Nephron (organoid): Measurements from ENCODE around the gene PSMD7.

Source experiments
- H3K27ac Mint-ChIP-seq, 3 experiments: 2 replicates each; pipeline ENCODE4 v1.8.0; 2020; ENCODE audit warnings: mixed read lengths in 3 of 3, mild to moderate bottlenecking in 2 of 3, moderate library complexity in 1 of 3
- H3K27me3 Mint-ChIP-seq: 2 replicates; pipeline ENCODE4 v1.8.0; 2021; ENCODE audit warnings: low read depth, mild to moderate bottlenecking, moderate library complexity, mixed read lengths
- H3K36me3 Mint-ChIP-seq: 2 replicates; pipeline ENCODE4 v1.8.0; 2020; ENCODE audit warnings: low read depth, mixed read lengths
- H3K4me1 Mint-ChIP-seq: 2 replicates; pipeline ENCODE4 v1.8.0; 2020; ENCODE audit warnings: mixed read lengths
- H3K4me3 Mint-ChIP-seq, 3 experiments: 2 replicates each; pipeline ENCODE4 v1.8.0; 2020; ENCODE audit warnings: mild to moderate bottlenecking in 3 of 3, mixed read lengths in 3 of 3, moderate library complexity in 2 of 3
- H3K9me3 Mint-ChIP-seq: 2 replicates; pipeline ENCODE4 v1.8.0; 2020; ENCODE audit warnings: mixed read lengths
- CTCF ChIP-seq, 3 experiments: fragments of 200-600 bp; sonication (generic); IDR thresholded peaks; one replicate each; pipeline ENCODE4 v1.5.0; 2021; ENCODE audit warnings: antibody characterized with exemption in 3 of 3; ENCODE audit not compliant: unreplicated experiment in 3 of 3

Gene PSMD7

GRCh38 chr16:74283716-74284115, 12.9 kb upstream of the PSMD7 start:
- TF ChIP-seq CTCF (IDR thresholded peaks at IDR 0.05; ENCODE audit: unreplicated experiment in 3 of 3) = no peak
- peaks cover 3% of the 10 kb centered on the region for H3K9me3 Mint-ChIP-seq

GRCh38 chr16:74288065-74288464, 8.5 kb upstream of the PSMD7 start:
- no peaks in the 10 kb centered on the region for H3K27me3 Mint-ChIP-seq
- H3K9me3 Mint-ChIP-seq = peaks cover 5% of the 10 kb centered on the region
- TF ChIP-seq CTCF (IDR thresholded peaks at IDR 0.05; ENCODE audit: unreplicated experiment in 3 of 3) = no peak
- no peak overlapping the region for H3K27ac Mint-ChIP-seq
- peaks cover 5% of the 10 kb centered on the region for H3K36me3 Mint-ChIP-seq
- H3K4me1 Mint-ChIP-seq = no peaks in the 10 kb centered on the region
- no peak overlapping the region for H3K4me3 Mint-ChIP-seq

More at GRCh38 chr16:74283716-74284115, 12.9 kb upstream of the PSMD7 start:
- Mint-ChIP-seq H3K4me1 (no peaks in the 10 kb centered on the region), H3K27me3 (no peaks in the 10 kb centered on the region), H3K36me3 (no peaks in the 10 kb centered on the region), H3K27ac (no peak overlapping the region), H3K4me3 (no peak overlapping the region)

GRCh38 chr16:74290356-74290755, 6.3 kb upstream of the PSMD7 start:
- H3K36me3 Mint-ChIP-seq = peaks cover 5% of the 10 kb centered on the region
- no peak for TF ChIP-seq CTCF (IDR thresholded peaks at IDR 0.05; ENCODE audit: unreplicated experiment in 3 of 3)
- H3K4me3 Mint-ChIP-seq = no peak overlapping the region
- no peak overlapping the region for H3K27ac Mint-ChIP-seq
- H3K9me3 Mint-ChIP-seq = peaks cover 5% of the 10 kb centered on the region
- no peaks in the 10 kb centered on the region for H3K4me1 Mint-ChIP-seq
- no peaks in the 10 kb centered on the region for H3K27me3 Mint-ChIP-seq

- H3K36me3 Mint-ChIP-seq = peaks cover 7% of the 10 kb centered on the region
- no peak for TF ChIP-seq CTCF (IDR thresholded peaks at IDR 0.05; ENCODE audit: unreplicated experiment in 3 of 3)
Measured at GRCh38 chr16:74291176-74291575, 5.4 kb upstream of the PSMD7 start.

GRCh38 chr16:74291577-74292208, 4.9 kb upstream of the PSMD7 start:
- peaks cover 9% of the 10 kb centered on the region for H3K36me3 Mint-ChIP-seq
- H3K27me3 Mint-ChIP-seq = no peaks in the 10 kb centered on the region
- H3K27ac Mint-ChIP-seq = no peak overlapping the region
- H3K4me1 Mint-ChIP-seq = peaks cover 13% of the 10 kb centered on the region
- peaks cover 5% of the 10 kb centered on the region for H3K9me3 Mint-ChIP-seq
- H3K4me3 Mint-ChIP-seq = no peak overlapping the region
- TF ChIP-seq CTCF (IDR thresholded peaks at IDR 0.05; ENCODE audit: unreplicated experiment in 3 of 3) = no peak

More at GRCh38 chr16:74291176-74291575, 5.4 kb upstream of the PSMD7 start:
- no peak overlapping the region for H3K4me3 Mint-ChIP-seq
- H3K27ac Mint-ChIP-seq = no peak overlapping the region
- H3K4me1 Mint-ChIP-seq = peaks cover 8% of the 10 kb centered on the region
- peaks cover 5% of the 10 kb centered on the region for H3K9me3 Mint-ChIP-seq
- H3K27me3 Mint-ChIP-seq = no peaks in the 10 kb centered on the region

GRCh38 chr16:74296104-74296431, 546 bp upstream of the PSMD7 start:
- H3K27me3 Mint-ChIP-seq = no peaks in the 10 kb centered on the region
- peaks cover 3% of the 10 kb centered on the region for H3K9me3 Mint-ChIP-seq
- peak overlapping the region; percentile 90 to 97 (median 90) for H3K4me3 Mint-ChIP-seq

More at GRCh38 chr16:74296104-74296431, 546 bp upstream of the PSMD7 start:
- H3K36me3 Mint-ChIP-seq = peaks cover 25% of the 10 kb centered on the region
- TF ChIP-seq CTCF (IDR thresholded peaks at IDR 0.05; ENCODE audit: unreplicated experiment in 3 of 3) = no peak
- peak overlapping the region; percentile 89 to 97 (median 95) for H3K27ac Mint-ChIP-seq
- peaks cover 13% of the 10 kb centered on the region for H3K4me1 Mint-ChIP-seq
